ENCODE data around the gene SNCG.

DNA sequence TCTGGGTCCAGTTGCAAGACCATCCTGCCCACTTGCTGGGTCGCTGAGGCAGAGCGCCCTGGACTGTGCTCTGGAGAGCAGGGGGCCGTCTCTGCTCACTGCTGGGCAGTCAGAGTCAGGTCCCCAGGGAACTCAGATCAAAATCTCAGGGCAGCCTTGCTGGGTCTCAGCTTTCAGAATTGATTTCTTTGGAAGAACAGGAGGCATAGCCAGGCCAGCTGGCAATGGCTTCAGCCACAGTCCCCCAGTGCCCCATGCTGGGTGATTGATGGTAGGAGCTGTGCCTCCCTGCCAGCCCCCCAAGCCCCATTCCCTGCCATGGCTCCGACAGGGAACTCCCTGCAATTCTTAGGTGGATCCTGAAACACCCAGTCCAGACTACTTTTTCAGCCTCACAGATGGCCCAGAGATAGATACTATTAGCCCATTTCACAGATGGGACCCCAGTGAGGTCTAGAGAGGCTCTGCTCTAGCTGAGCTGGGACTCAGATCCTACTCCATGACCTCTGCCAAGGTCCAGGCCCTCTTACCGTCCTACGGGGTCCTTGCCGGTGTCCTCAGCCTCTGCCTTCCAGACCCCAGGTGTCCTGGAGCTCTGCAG lies 1.5 kb upstream of the SNCG start:
- TF ChIP-seq, protein P1, sequence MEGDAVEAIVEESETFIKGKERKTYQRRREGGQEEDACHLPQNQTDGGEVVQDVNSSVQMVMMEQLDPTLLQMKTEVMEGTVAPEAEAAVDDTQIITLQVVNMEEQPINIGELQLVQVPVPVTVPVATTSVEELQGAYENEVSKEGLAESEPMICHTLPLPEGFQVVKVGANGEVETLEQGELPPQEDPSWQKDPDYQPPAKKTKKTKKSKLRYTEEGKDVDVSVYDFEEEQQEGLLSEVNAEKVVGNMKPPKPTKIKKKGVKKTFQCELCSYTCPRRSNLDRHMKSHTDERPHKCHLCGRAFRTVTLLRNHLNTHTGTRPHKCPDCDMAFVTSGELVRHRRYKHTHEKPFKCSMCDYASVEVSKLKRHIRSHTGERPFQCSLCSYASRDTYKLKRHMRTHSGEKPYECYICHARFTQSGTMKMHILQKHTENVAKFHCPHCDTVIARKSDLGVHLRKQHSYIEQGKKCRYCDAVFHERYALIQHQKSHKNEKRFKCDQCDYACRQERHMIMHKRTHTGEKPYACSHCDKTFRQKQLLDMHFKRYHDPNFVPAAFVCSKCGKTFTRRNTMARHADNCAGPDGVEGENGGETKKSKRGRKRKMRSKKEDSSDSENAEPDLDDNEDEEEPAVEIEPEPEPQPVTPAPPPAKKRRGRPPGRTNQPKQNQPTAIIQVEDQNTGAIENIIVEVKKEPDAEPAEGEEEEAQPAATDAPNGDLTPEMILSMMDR (IDR thresholded peaks at IDR 0.05): no peak
- no peak for TF ChIP-seq ZFX (IDR thresholded peaks at IDR 0.05; ENCODE audit: borderline replicate concordance)

Data from 22Rv1 (cell line).